Measurements from ENCODE around the gene ADK. TPM values are rescaled to one million over a fixed set of nuclear protein-coding genes. Genes with fewer than 3 reads are reported as not detected.

ADK gene
- total RNA-seq, 1 donor from 2014 or later, result 64.5 TPM

- H3K27ac Mint-ChIP-seq, result no peak overlapping the region
- no peak overlapping the region for H3K4me3 Mint-ChIP-seq (ENCODE audit: low read depth)
Observed at GRCh38 chr10:74151879-74152722, 1.1 kb downstream of the ADK start.

GRCh38 chr10:74153123-74153522, 2.1 kb downstream of the ADK start:
- intact Hi-C loops (cut with micrococcal nuclease), result loop anchor here (5.0 to 10.0 kb wide), 3 partner anchors 39 to 1082 kb away; partner anchors contain the start of gene COMTD1

More at GRCh38 chr10:74151879-74152722, 1.1 kb downstream of the ADK start:
- H3K27me3 Mint-ChIP-seq (ENCODE audit: low read depth), result no peaks in the 10 kb centered on the region
- intact Hi-C loops (cut with micrococcal nuclease), result loop anchor here (1.0 to 10.0 kb wide), 5 partner anchors 24 to 1083 kb away; partner anchors contain the start of genes COMTD1 and NDST2
- H3K9me3 Mint-ChIP-seq, result no peaks in the 10 kb centered on the region
- DNase-seq (ENCODE audit: low spot score), result no peak
- H3K36me3 Mint-ChIP-seq (ENCODE audit: low read depth), result peaks cover 10% of the 10 kb centered on the region
- H3K4me1 Mint-ChIP-seq (ENCODE audit: low read depth), result peaks cover 29% of the 10 kb centered on the region

GRCh38 chr10:74153676-74154075, 2.7 kb downstream of the ADK start:
- H3K4me3 Mint-ChIP-seq (ENCODE audit: low read depth), result no peak overlapping the region

More at GRCh38 chr10:74153123-74153522, 2.1 kb downstream of the ADK start:
- Mint-ChIP-seq H3K36me3 (ENCODE audit: low read depth) (peaks cover 7% of the 10 kb centered on the region), H3K9me3 (no peaks in the 10 kb centered on the region), H3K4me1 (ENCODE audit: low read depth) (peaks cover 25% of the 10 kb centered on the region), H3K27ac (no peak overlapping the region), H3K4me3 (ENCODE audit: low read depth) (no peak overlapping the region), H3K27me3 (ENCODE audit: low read depth) (no peaks in the 10 kb centered on the region)
- DNase-seq (ENCODE audit: low spot score), result no peak

GRCh38 chr10:74156919-74157289, 5.9 kb downstream of the ADK start:
- intact Hi-C loops (cut with micrococcal nuclease), result loop anchor here (10.0 kb wide), 1 partner anchor 1078 kb away; the partner anchor contains the start of gene COMTD1
- no peak overlapping the region for H3K4me3 Mint-ChIP-seq (ENCODE audit: low read depth)
- H3K36me3 Mint-ChIP-seq (ENCODE audit: low read depth), result peaks cover 8% of the 10 kb centered on the region

More at GRCh38 chr10:74153676-74154075, 2.7 kb downstream of the ADK start:
- intact Hi-C loops (cut with micrococcal nuclease), result loop anchor here (5.0 to 10.0 kb wide), 3 partner anchors 39 to 1081 kb away; partner anchors contain the start of gene COMTD1
- Mint-ChIP-seq H3K4me1 (ENCODE audit: low read depth) (peaks cover 23% of the 10 kb centered on the region), H3K9me3 (no peaks in the 10 kb centered on the region), H3K27ac (no peak overlapping the region), H3K36me3 (ENCODE audit: low read depth) (peaks cover 5% of the 10 kb centered on the region), H3K27me3 (ENCODE audit: low read depth) (no peaks in the 10 kb centered on the region)
- no peak for DNase-seq (ENCODE audit: low spot score)

GRCh38 chr10:74160013-74160412, 9.0 kb downstream of the ADK start:
- intact Hi-C loops (cut with micrococcal nuclease), result no loop called here
- peaks cover 17% of the 10 kb centered on the region for H3K36me3 Mint-ChIP-seq (ENCODE audit: low read depth)
- no peaks in the 10 kb centered on the region for H3K9me3 Mint-ChIP-seq
- no peak overlapping the region for H3K27ac Mint-ChIP-seq
- H3K4me1 Mint-ChIP-seq (ENCODE audit: low read depth), result peaks cover 16% of the 10 kb centered on the region
- no peak overlapping the region for H3K4me3 Mint-ChIP-seq (ENCODE audit: low read depth)
- no peaks in the 10 kb centered on the region for H3K27me3 Mint-ChIP-seq (ENCODE audit: low read depth)
- no peak for DNase-seq (ENCODE audit: low spot score)

More at GRCh38 chr10:74156919-74157289, 5.9 kb downstream of the ADK start:
- Mint-ChIP-seq H3K4me1 (ENCODE audit: low read depth) (peaks cover 23% of the 10 kb centered on the region), H3K27me3 (ENCODE audit: low read depth) (no peaks in the 10 kb centered on the region), H3K9me3 (no peaks in the 10 kb centered on the region), H3K27ac (no peak overlapping the region)
- no peak for DNase-seq (ENCODE audit: low spot score)

- intact Hi-C loops (cut with micrococcal nuclease), result no loop called here
- Mint-ChIP-seq H3K27ac (no peak overlapping the region), H3K4me1 (ENCODE audit: low read depth) (peaks cover 14% of the 10 kb centered on the region), H3K4me3 (ENCODE audit: low read depth) (no peak overlapping the region), H3K9me3 (no peaks in the 10 kb centered on the region), H3K36me3 (ENCODE audit: low read depth) (peaks cover 13% of the 10 kb centered on the region), H3K27me3 (ENCODE audit: low read depth) (no peaks in the 10 kb centered on the region)
- no peak for DNase-seq (ENCODE audit: low spot score)
Observed at GRCh38 chr10:74163319-74164068, 12.5 kb downstream of the ADK start.

- no peak for DNase-seq (ENCODE audit: low spot score)
- intact Hi-C loops (cut with micrococcal nuclease), result no loop called here
- Mint-ChIP-seq H3K4me1 (ENCODE audit: low read depth) (peaks cover 21% of the 10 kb centered on the region), H3K4me3 (ENCODE audit: low read depth) (no peak overlapping the region), H3K9me3 (no peaks in the 10 kb centered on the region), H3K36me3 (ENCODE audit: low read depth) (peaks cover 10% of the 10 kb centered on the region), H3K27me3 (ENCODE audit: low read depth) (no peaks in the 10 kb centered on the region), H3K27ac (no peak overlapping the region)
Observed at GRCh38 chr10:74164716-74165529, 13.9 kb downstream of the ADK start.

GRCh38 chr10:74165530-74165901, 14.5 kb downstream of the ADK start:
- Mint-ChIP-seq H3K27me3 (ENCODE audit: low read depth) (no peaks in the 10 kb centered on the region), H3K4me1 (ENCODE audit: low read depth) (peaks cover 21% of the 10 kb centered on the region), H3K27ac (no peak overlapping the region), H3K36me3 (ENCODE audit: low read depth) (peaks cover 9% of the 10 kb centered on the region), H3K9me3 (no peaks in the 10 kb centered on the region), H3K4me3 (ENCODE audit: low read depth) (no peak overlapping the region)
- intact Hi-C loops (cut with micrococcal nuclease), result no loop called here
- DNase-seq (ENCODE audit: low spot score), result no peak

- H3K9me3 Mint-ChIP-seq, result no peaks in the 10 kb centered on the region
- no peaks in the 10 kb centered on the region for H3K27me3 Mint-ChIP-seq (ENCODE audit: low read depth)
- intact Hi-C loops (cut with micrococcal nuclease), result no loop called here
- peaks cover 24% of the 10 kb centered on the region for H3K4me1 Mint-ChIP-seq (ENCODE audit: low read depth)
- H3K4me3 Mint-ChIP-seq (ENCODE audit: low read depth), result no peak overlapping the region
- peaks cover 5% of the 10 kb centered on the region for H3K36me3 Mint-ChIP-seq (ENCODE audit: low read depth)
- H3K27ac Mint-ChIP-seq, result no peak overlapping the region
- DNase-seq (ENCODE audit: low spot score), result no peak
Observed at GRCh38 chr10:74167443-74167842, 16.4 kb downstream of the ADK start.

GRCh38 chr10:74171625-74172024, 20.6 kb downstream of the ADK start:
- DNase-seq (ENCODE audit: low spot score), result no peak
- Mint-ChIP-seq H3K27me3 (ENCODE audit: low read depth) (no peaks in the 10 kb centered on the region), H3K9me3 (no peaks in the 10 kb centered on the region), H3K4me3 (ENCODE audit: low read depth) (no peak overlapping the region), H3K36me3 (ENCODE audit: low read depth) (no peaks in the 10 kb centered on the region), H3K27ac (no peak overlapping the region), H3K4me1 (ENCODE audit: low read depth) (peaks cover 19% of the 10 kb centered on the region)
- intact Hi-C loops (cut with micrococcal nuclease), result no loop called here

GRCh38 chr10:74174521-74174920, 23.5 kb downstream of the ADK start:
- Mint-ChIP-seq H3K27me3 (ENCODE audit: low read depth) (no peaks in the 10 kb centered on the region), H3K36me3 (ENCODE audit: low read depth) (peaks cover 10% of the 10 kb centered on the region), H3K4me1 (ENCODE audit: low read depth) (peaks cover 32% of the 10 kb centered on the region), H3K9me3 (no peaks in the 10 kb centered on the region), H3K27ac (no peak overlapping the region), H3K4me3 (ENCODE audit: low read depth) (no peak overlapping the region)
- intact Hi-C loops (cut with micrococcal nuclease), result no loop called here
- no peak for DNase-seq (ENCODE audit: low spot score)

Data from activated T-helper 2 cell treated with anti-CD3 and anti-CD28 coated beads, Interferon-gamma antibody, Interleukin-2, Interleukin-4, amounts not matched to agents 10 μg/mL and 5 μg/mL and 100 μg/mL, durations not matched to agents 14 hours and 24 hours and 36 hours (primary cell).